ENCODE data around the gene RALGDS. TPM values are rescaled to one million over a fixed set of nuclear protein-coding genes. Genes with fewer than 3 reads are reported as not detected.

The RALGDS gene
- total RNA-seq, 2 experiments from 2014 or later, result 50.3 to 51.9 TPM

Other genes starting within 250 kb of the RALGDS start
- under 1 TPM; 0.10 to 0.36 TPM for gene AK8, start 243.0 kb downstream of the RALGDS start, total RNA-seq
- 1 to 10 TPM; 1.9 to 2.7 TPM for gene SPACA9, start 242.3 kb downstream of the RALGDS start, total RNA-seq
- gene TSC1, start 176.6 kb downstream of the RALGDS start, total RNA-seq, result 10 to 100 TPM; 23.6 to 28.5 TPM
- gene GFI1B, start 142.5 kb downstream of the RALGDS start, total RNA-seq, result not detected
- 10 to 100 TPM; 85.4 to 90.2 TPM for gene GTF3C5, start 90.2 kb downstream of the RALGDS start, total RNA-seq
- 1 to 10 TPM; 2.3 to 2.8 TPM for gene CEL, start 59.3 kb downstream of the RALGDS start, total RNA-seq
- 1 to 10 TPM; 1.6 to 2.9 TPM for gene GBGT1, start 42.7 kb upstream of the RALGDS start, total RNA-seq
- gene OBP2B, start 88.0 kb upstream of the RALGDS start, total RNA-seq, result not detected
- gene ABO, start 154.0 kb upstream of the RALGDS start, total RNA-seq, result not detected
- 10 to 100 TPM; 31.8 to 33.0 TPM for gene SURF6, start 214.9 kb upstream of the RALGDS start, total RNA-seq
- 10 to 100 TPM; 42.3 to 45.2 TPM for gene MED22, start 226.9 kb upstream of the RALGDS start, total RNA-seq
- gene RPL7A, start 227.0 kb upstream of the RALGDS start, total RNA-seq, result 1,000 to 10,000 TPM; 3,142 to 3,195 TPM
- 10 to 100 TPM; 25.4 to 26.6 TPM for gene SURF1, start 235.2 kb upstream of the RALGDS start, total RNA-seq
- 10 to 100 TPM; 30.7 to 32.2 TPM for gene SURF2, start 235.3 kb upstream of the RALGDS start, total RNA-seq

Measured in activated naive CD8-positive, alpha-beta T cell treated with anti-CD3 and anti-CD28 coated beads for 36 hours (primary cell).